GM12875 (cell line): Measurements from ENCODE around the gene PLEKHM2.

ENCODE experiments used
- H3K4me3 ChIP-seq: one replicate; pipeline ENCODE4 v1.5.1; 2011; ENCODE audit warnings: low read depth, low read length, control low read depth
- CTCF ChIP-seq: IDR thresholded peaks from 2 replicates; pipeline ENCODE4 v1.5.1; 2011; ENCODE audit warnings: low read depth, mild to moderate bottlenecking, control low read depth, inconsistent platforms, low read length, moderate library complexity, borderline replicate concordance; ENCODE audit not compliant: insufficient read depth

PLEKHM2 gene

GRCh38 chr1:15722411-15722810 is 38.3 kb downstream of the PLEKHM2 start:
- H3K4me3 ChIP-seq: no peak overlapping the region
- TF ChIP-seq CTCF: no peak

- no peak overlapping the region for H3K4me3 ChIP-seq
- no peak for TF ChIP-seq CTCF
Observed at GRCh38 chr1:15722836-15723532, 38.9 kb downstream of the PLEKHM2 start.

- no peak overlapping the region for H3K4me3 ChIP-seq
- no peak for TF ChIP-seq CTCF
Observed at GRCh38 chr1:15723631-15724246, 39.6 kb downstream of the PLEKHM2 start.

GRCh38 chr1:15724949-15725880 is 41.1 kb downstream of the PLEKHM2 start:
- TF ChIP-seq CTCF: no peak
- H3K4me3 ChIP-seq: no peak overlapping the region

GRCh38 chr1:15726508-15726907 is 42.4 kb downstream of the PLEKHM2 start:
- TF ChIP-seq CTCF: no peak
- H3K4me3 ChIP-seq: no peak overlapping the region

GRCh38 chr1:15727021-15727420 is 42.9 kb downstream of the PLEKHM2 start:
- TF ChIP-seq CTCF: no peak
- H3K4me3 ChIP-seq: no peak overlapping the region
